HG03159 (cell line): Measurements from ENCODE around the gene CKAP2L.
A peak's percentile ranks its signal among the peaks of the same experiment; 100 is the strongest.
"Not testable (repeated sequence)": the region's sequence is repeated elsewhere in the genome, so short reads cannot be mapped to it uniquely, and the experiment has no call there.

Source experiments
- ATAC-seq: cut with Tn5 transposase; IDR thresholded peaks from one replicate; pipeline ENCODE4 v1.9.1; 2021; ENCODE audit warnings: mild to moderate bottlenecking, moderate library complexity; ENCODE audit not compliant: unreplicated experiment

The CKAP2L gene

GRCh38 chr2:112712465-112712864 is 51.9 kb downstream of the CKAP2L start:
- ATAC-seq: no peak

DNA sequence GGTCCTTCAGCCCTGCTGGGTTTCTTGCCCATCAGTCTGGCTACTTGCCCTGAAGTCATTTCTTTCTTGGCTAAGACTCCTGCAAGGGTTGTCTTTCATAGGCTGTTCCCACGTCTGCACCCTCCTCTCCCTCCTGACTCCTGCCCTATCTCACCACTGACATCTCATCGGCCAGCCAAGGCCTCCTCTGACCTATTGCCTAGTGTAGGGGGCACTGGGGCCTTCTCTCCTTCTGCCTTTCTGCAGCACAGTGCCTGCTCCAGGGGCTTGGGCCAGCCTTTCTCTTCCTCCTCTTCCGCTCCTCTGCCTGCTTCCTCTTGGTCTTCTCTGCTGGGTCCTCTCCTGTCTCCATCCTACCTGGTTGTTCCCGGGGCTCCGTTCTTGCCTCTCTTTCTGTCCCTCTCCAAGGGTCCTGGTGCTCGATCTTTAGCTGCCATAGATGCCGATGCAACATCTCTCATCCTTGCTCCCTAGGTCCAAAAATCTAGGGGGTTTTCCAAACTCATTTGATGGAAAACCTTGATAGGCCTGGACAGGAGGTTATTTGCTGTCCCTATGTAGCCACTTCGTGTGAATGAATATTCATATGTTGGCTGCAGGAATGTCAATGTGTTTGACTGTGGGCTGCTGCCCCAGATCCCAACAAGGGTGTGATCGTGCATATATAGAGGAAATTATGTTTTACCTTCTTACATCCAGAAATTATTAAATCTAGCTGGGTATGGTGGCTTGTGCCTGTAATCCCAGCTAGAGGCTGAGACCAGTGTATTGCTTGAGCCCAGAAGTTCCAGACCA is 53.3 kb downstream of the CKAP2L start:
- no peak for ATAC-seq

DNA sequence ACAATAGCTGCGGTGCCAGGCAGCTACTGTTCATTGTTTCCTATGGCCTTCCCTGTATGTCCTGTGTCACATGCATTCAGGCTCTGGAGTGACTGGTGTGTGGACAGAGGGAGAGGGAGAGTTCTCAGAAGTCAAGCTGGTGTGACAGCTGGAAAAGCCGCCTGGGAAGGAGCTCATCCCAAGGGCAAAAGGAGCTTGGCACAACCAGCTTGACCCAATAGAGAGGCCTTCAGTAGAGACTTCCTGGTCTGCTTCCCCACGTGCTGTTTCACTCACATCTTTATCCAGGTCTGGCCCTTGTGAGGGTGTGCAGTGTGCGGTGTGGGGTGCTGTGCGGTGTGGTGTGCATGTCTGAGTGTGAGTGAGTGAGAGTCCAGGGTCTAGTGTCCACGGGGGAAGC is 54.7 kb downstream of the CKAP2L start:
- ATAC-seq: no peak

GRCh38 chr2:112708968-112709367 is 55.4 kb downstream of the CKAP2L start:
- no peak for ATAC-seq

DNA sequence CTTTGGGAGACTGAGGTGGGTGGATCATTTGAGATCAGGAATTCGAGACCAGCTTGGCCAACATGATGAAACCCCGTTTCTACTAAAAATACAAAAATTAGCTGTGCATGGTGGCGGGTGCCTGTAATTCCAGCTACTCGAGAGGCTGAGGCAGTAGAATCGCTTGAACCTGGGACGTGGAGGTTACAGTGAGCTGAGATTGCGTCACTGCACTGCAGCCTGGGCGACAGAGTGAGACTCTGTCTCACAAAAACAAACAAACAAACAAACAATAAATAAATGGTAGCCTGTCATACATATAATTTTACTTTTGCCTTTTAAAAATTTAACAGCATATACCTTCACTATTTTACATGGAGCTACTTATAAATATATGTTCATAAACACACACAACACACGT is 57.5 kb downstream of the CKAP2L start:
- ATAC-seq: not testable (repeated sequence)

- ATAC-seq: no peak
Measured at GRCh38 chr2:112706170-112706664, 58.2 kb downstream of the CKAP2L start.

- no peak for ATAC-seq
Measured at GRCh38 chr2:112705575-112705974, 58.8 kb downstream of the CKAP2L start.

DNA sequence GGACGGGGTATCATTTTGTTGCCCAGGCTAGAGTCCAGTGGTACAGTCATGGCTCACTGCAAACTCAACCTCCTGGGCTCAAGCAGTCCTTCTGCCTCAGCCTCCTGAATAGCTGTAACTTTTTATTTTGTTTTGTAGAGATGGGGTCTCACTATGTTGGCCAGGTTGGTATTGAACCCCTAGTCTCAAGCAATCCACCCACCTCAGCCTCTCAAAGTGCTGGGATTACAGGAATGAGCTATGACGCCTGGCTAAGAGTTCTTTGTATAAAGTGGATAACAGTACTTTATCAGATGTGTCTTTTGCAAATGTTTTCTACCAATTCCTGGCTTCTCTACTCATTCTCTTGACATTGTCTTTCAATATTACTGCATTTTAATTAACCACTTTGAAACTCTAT is 60.7 kb downstream of the CKAP2L start:
- no peak for ATAC-seq

DNA sequence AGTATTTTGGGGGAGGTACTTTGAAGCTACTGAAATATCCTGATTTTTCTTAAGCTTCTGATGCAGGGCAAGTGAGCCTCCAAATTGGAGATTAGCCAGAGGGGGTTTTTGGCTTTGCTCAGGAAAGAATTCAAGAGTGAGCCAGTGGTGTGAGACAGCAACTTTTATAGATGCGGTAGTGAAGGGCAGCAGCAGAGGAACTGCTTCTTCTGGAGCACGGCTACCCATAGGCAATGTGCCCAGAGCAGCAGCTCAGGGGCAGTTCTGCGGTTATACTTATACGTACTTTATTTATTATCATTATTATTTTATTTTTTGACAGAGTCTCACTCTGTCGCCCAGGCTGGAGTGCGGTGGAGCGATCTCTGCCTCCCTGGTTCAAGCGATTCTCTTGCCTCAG is 63.4 kb downstream of the CKAP2L start:
- no peak for ATAC-seq

- peak; percentile 45 for ATAC-seq
Measured at GRCh38 chr2:112699984-112700667, 64.3 kb downstream of the CKAP2L start.

DNA sequence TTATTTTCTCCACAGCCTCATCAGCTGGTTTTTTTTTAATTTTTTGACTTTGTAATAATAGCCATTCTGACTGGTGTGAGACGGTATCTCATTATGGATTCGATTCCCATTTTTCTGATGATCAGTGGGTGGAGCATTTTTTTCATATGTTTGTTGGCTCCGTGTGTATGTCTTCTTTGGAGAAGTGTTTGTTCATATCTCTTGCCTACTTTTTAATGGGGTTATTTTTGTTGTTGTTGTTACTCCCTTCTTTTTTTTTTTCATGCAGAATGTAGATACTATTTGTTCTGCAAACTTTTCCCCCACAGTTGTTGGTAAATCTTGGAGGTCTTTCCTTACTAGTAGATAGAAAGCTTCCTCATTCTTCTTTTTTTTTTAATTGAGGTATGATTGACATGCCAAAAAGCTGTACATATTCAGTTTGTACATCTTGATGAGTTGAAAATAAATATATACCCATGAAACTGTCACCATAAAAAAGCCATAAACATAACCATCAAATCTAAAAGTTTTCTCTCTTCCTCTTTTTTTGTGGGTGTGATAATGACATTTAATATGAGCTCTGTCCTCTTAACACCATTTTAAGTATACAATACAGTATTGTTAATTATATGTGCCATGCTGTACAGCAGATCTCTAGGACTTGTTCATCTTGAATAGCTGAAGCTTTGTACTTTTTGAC is 65.4 kb downstream of the CKAP2L start:
- ATAC-seq: no peak

GRCh38 chr2:112694182-112694581 is 70.2 kb downstream of the CKAP2L start:
- no peak for ATAC-seq

- no peak for ATAC-seq
Measured at GRCh38 chr2:112693596-112693995, 70.8 kb downstream of the CKAP2L start.

DNA sequence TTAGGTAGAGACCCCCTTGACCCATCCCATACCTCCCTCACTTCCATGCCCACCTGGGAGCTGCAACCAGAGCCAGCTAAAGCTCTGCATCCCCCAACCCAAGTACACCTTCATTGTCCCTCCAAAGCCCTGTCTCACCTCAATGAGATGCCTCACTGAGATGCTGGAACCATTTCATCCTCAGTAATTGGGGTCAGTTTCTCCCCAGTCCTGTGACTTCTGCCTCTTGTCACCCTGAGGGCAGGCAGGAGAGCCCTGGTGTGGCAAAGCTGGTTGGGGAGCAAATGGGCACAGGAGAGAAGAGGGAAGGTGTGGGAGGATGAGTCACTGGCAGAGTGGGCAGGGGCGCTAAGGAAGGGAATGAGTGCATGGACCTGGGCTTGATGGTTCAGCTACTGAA is 71.5 kb downstream of the CKAP2L start:
- ATAC-seq: no peak

DNA sequence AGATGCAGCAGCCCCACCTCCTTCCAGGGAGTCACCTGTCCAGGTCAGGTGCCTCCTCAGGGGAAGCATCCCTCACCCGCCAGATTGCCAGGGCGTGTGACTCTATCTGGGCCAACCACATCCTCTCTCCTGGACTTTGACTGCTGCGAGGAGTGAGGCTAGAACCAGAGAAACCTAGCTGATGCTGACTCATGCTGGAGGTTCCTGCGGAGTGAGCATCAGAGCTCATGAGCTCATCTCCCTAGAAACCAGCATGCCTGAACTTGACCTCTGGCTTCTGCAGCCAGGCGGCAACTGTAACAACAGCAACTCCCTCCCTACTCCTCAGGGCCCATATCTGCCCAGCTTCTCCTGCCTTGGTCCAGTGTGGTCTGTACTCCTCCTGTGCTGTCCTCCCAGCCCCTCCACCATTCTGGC is 71.9 kb downstream of the CKAP2L start:
- ATAC-seq: peak; percentile 78

DNA sequence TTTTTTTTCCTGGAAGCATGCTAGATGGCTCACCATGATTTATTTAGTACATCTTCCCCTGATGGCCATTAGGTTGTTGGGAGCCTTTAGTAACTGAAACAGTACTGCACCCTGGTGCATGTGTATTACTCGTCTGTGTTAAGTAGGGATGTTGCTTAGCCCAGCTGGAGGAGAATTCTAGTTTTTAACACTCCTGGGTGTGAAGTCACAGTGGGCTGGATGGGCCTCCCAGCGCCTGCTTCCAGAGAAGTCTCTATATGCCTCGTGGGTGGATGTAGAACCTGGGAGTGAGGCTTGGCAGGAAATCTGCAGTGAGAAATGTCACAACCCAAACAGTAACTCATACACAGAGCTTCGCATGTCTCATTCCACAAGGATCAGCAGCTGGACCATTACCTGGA is 72.5 kb downstream of the CKAP2L start:
- no peak for ATAC-seq

DNA sequence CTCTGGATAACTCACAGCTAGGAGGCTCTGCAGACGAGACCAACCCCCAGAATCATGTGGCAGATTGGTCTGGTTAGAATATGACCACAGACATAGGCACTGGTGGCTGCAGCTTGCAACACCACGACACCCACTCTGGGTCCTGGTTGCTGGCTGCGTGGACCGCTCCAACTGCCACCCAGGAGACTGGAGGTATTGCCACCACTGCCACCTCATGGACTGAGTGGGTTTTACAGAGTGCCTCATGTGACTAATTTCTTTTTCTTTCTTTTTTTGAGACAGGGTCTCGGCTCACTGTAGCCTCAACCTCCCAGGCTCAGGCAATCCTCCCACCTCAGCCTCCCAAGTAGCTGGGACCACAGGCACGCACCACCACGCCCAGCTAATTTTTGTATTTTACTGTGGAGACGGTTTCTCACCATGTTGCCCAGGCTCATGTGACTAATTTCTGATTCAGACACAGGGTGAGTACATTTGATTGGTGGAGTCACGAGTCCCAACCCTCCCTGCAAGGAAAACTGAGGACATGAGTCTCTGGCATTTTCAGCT is 73.5 kb downstream of the CKAP2L start:
- peak; percentile 41 for ATAC-seq

DNA sequence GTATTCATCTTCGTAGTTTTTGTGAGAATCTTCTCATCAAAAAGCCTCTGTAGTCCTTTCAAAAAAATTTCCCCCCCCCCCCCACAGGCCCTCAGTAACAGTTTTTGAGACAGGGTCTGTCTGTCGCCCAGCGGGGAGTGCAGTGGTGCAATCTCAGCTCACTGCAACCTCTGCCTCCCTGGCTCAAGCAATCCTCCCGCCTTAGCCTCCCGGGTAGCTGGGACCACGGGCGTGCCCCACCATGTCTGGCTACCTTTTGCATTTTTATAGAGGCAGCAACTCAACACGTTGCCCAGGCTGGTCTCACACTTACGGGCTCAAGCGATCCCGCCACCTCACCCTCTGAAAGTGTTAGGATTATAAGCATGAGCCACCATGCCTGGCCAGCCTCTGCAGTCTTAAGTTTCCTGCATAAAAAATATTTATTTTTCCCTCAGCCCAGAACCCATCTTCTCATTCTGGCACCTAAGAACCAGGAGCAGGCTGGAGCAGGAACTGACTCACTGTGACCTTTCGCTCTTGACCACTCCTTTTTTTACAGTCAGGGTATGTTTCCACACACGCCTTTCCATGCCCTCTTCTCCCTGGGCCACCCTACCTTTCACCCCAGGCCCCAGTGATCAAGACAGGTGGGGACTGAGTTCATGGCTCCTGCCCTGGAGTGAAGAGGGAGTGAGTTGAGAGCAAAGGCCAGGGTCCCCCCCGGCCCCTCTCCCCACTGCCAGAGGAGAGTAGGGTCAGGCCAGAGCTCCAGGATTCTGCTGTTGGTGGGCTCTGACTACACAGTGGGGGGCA is 76.1 kb downstream of the CKAP2L start:
- ATAC-seq: no peak

DNA sequence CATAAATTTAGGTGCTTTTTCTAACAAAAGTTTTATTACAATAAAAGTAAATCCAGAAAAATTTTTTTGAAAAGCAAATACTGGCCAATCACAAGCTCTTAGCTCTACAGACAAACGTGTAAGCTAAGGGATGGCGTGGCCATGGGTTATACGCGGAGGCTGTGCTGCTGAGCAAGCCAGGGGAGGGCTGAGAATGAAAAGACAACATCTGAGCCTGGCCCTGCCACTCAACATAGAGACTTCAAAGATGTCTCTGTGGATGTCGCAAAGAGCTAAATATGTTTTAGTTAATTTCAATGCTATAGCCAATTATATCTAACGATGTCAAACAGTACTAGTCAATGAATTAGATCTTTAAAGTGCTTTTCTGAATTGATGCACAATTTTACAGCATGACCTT is 76.9 kb downstream of the CKAP2L start:
- no peak for ATAC-seq
